CD14-positive monocyte (primary cell): ENCODE data around the gene SUGCT. TPM values are rescaled to one million over a fixed set of nuclear protein-coding genes. Genes with fewer than 3 reads are reported as not detected.

ENCODE experiments used
- DNase-seq, 3 donors: peaks; one replicate each; pipeline ENCODE4 v3.0.0-alpha.2; 2011 to 2022
- H2AFZ ChIP-seq: 2 replicates; pipeline ENCODE4 v1.6.0; 2012; ENCODE audit warnings: mild to moderate bottlenecking, low read depth, low read length, inconsistent platforms; ENCODE audit not compliant: insufficient read depth, poor library complexity, severe bottlenecking
- H3K27ac ChIP-seq, 2 donors: 1 replicate in 1 of 2; 2 replicates in 1 of 2; pipeline ENCODE4 v1.5.1; 2012 to 2013; ENCODE audit warnings: low read length in 2 of 2, control low read depth in 1 of 2, inconsistent platforms in 1 of 2, low read depth in 1 of 2, mild to moderate bottlenecking in 1 of 2
- H3K27me3 ChIP-seq, 2 donors: one replicate each; pipeline versions ENCODE4 v1.6.0 to v1.6.1; 2011 to 2013; ENCODE audit warnings: low read length in 2 of 2; ENCODE audit not compliant: control insufficient read depth in 2 of 2, insufficient read depth in 2 of 2
- H3K36me3 ChIP-seq, 2 donors: replicated peaks in 1 of 2; 1 replicate in 1 of 2; 2 replicates in 1 of 2; pipeline versions ENCODE4 v1.5.1 to v1.6.1; 2012 to 2013; ENCODE audit warnings: low read length in 2 of 2, control low read depth in 1 of 2, inconsistent platforms in 1 of 2, mild to moderate bottlenecking in 1 of 2; ENCODE audit not compliant: insufficient read depth in 2 of 2, control insufficient read depth in 1 of 2
- H3K4me1 ChIP-seq, 2 donors: 1 replicate in 1 of 2; 2 replicates in 1 of 2; pipeline versions ENCODE4 v1.5.1 to v1.6.1; 2012 to 2013; ENCODE audit warnings: low read length in 2 of 2, control low read depth in 1 of 2, inconsistent platforms in 1 of 2, mild to moderate bottlenecking in 1 of 2, moderate library complexity in 1 of 2; ENCODE audit not compliant: insufficient read depth in 2 of 2, control insufficient read depth in 1 of 2
- H3K4me2 ChIP-seq: replicated peaks from 2 replicates; pipeline ENCODE3; 2012; ENCODE audit warnings: low read length, moderate library complexity, mild to moderate bottlenecking; ENCODE audit not compliant: poor library complexity, severe bottlenecking; ENCODE audit errors: extremely low read depth
- H3K4me3 ChIP-seq, 3 experiments: fragments of 200-600 bp in 1 of 3; sonication (generic) in 1 of 3; replicated peaks in 1 of 3; 1 replicate in 2 of 3; 2 replicates in 1 of 3; pipeline ENCODE4 v1.5.1; 2011 to 2013; ENCODE audit warnings: low read length in 3 of 3, mild to moderate bottlenecking in 3 of 3, control low read depth in 2 of 3, low read depth in 2 of 3, inconsistent platforms in 1 of 3, moderate library complexity in 1 of 3
- H3K79me2 ChIP-seq: 2 replicates; pipeline ENCODE4 v1.6.0; 2012; ENCODE audit warnings: mild to moderate bottlenecking, control low read depth, inconsistent platforms, low read length, moderate library complexity; ENCODE audit not compliant: insufficient read depth
- H3K9ac ChIP-seq: 2 replicates; pipeline ENCODE4 v1.6.0; 2017; ENCODE audit warnings: low read length, mild to moderate bottlenecking; ENCODE audit not compliant: insufficient read depth, poor library complexity, severe bottlenecking
- H3K9me3 ChIP-seq, 2 donors: replicated peaks in 1 of 2; 1 replicate in 1 of 2; 2 replicates in 1 of 2; pipeline versions ENCODE4 v1.5.1 to v1.6.1; 2012 to 2013; ENCODE audit warnings: low read length in 2 of 2, control low read depth in 1 of 2; ENCODE audit not compliant: control insufficient read depth in 1 of 2, insufficient read depth in 1 of 2
- H4K20me1 ChIP-seq: 2 replicates; pipeline ENCODE4 v1.6.0; 2012; ENCODE audit warnings: mild to moderate bottlenecking, low read length, control low read depth, moderate library complexity; ENCODE audit not compliant: insufficient read depth
- H3K27ac Mint-ChIP-seq, 7 donors: one replicate each; pipeline ENCODE4 v1.8.0; 2020; ENCODE audit warnings: mild to moderate bottlenecking in 7 of 7, mixed read lengths in 7 of 7, moderate library complexity in 6 of 7, inconsistent platforms in 2 of 7
- H3K27me3 Mint-ChIP-seq, 3 donors: one replicate each; pipeline ENCODE4 v1.8.0; 2021 to 2022; ENCODE audit warnings: low read depth in 3 of 3, mild to moderate bottlenecking in 3 of 3, mixed read lengths in 3 of 3, moderate library complexity in 3 of 3, inconsistent platforms in 1 of 3
- H3K36me3 Mint-ChIP-seq, 2 donors: one replicate each; pipeline ENCODE4 v1.8.0; 2020; ENCODE audit warnings: mixed read lengths in 2 of 2, inconsistent platforms in 1 of 2, mild to moderate bottlenecking in 1 of 2
- H3K4me1 Mint-ChIP-seq: one replicate; pipeline ENCODE4 v1.8.0; 2020; ENCODE audit warnings: mild to moderate bottlenecking, mixed read lengths
- H3K4me3 Mint-ChIP-seq, 2 donors: one replicate each; pipeline ENCODE4 v1.8.0; 2020; ENCODE audit warnings: mild to moderate bottlenecking in 2 of 2, mixed read lengths in 2 of 2, moderate library complexity in 1 of 2
- H3K9me3 Mint-ChIP-seq, 7 donors: one replicate each; pipeline ENCODE4 v1.8.0; 2020 to 2022; ENCODE audit warnings: mixed read lengths in 7 of 7, mild to moderate bottlenecking in 6 of 7, moderate library complexity in 6 of 7, inconsistent platforms in 2 of 7
- CTCF ChIP-seq: fragments of 200-600 bp; IDR thresholded peaks from one replicate; pipeline ENCODE4 v1.8.0; 2022; ENCODE audit warnings: antibody characterized with exemption, mild to moderate bottlenecking
- WGBS: methylation state at CpG from one replicate; pipeline ENCODE4 v1.1.5; 2013; ENCODE audit warnings: missing lambda C conversion rate; ENCODE audit not compliant: insufficient coverage; 5-methylcytosine and 5-hydroxymethylcytosine counted together
- intact Hi-C, 2 donors: fragments of 100-400 bp; cut with micrococcal nuclease; formaldehyde crosslinking; loops; one replicate each; pipeline versions ENCODE4 v1.15.0 to v1.15.1; 2023
- polyA plus RNA-seq, 3 donors: library from polyadenylated mRNA; depleted of rRNA in 1 of 3; unstranded in 2 of 3; stranded (reverse) in 1 of 3; fragments of 300-500 nt in 2 of 3; fragments of >200 nt in 1 of 3; fragmentation: Illumina TruSeq in 2 of 3; gene quantifications; 1 replicate in 2 of 3; 2 replicates in 1 of 3; pipeline ENCODE4 v1.2.3, GENCODE V29; 2012 to 2021

SUGCT gene
- polyA plus RNA-seq, 3 donors: not detected

DNA sequence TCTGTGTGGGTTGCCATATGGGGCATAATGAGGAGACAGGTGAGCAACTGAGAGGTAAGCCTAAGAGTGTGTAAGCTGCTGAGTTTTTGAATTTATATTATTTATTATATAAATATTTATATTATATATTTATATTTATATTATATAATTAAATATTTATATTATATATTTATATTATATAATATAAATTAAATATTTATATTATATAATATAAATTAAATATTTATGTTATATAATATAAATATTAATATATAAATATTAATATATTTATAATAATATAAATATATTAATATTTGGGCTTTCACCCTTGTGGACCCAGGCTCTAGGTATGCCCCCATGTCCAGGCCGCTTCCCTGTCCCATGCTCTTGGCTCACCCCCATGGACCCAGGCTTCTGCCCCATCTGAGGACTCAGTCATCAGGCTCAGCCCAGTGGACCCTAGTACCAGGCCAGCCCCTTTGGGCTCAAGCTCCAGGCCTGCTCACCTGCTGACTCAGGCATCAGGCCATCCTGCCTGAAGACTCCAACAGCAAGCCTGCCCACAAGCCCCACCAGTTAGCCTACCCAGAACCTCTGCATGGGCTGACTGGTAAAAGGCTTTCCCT is 755.4 kb downstream of the SUGCT start:
- no peak overlapping the region for H3K27ac ChIP-seq
- no peaks in the 10 kb centered on the region for H4K20me1 ChIP-seq
- no peaks in the 10 kb centered on the region for H3K4me1 ChIP-seq
- H3K27me3 Mint-ChIP-seq: peaks cover 0 to 2% (median 0%) of the 10 kb centered on the region in 3 donors
- no peak overlapping the region for H3K9ac ChIP-seq
- H3K9me3 ChIP-seq: peaks cover 5 to 9% of the 10 kb centered on the region in 2 donors
- H2AFZ ChIP-seq: no peak overlapping the region
- DNase-seq: no peak
- intact Hi-C loops: no loop called here
- H3K4me1 Mint-ChIP-seq: no peaks in the 10 kb centered on the region
- no peaks in the 10 kb centered on the region for H3K79me2 ChIP-seq
- TF ChIP-seq CTCF: no peak
- no peak overlapping the region for H3K4me3 ChIP-seq
- H3K9me3 Mint-ChIP-seq: peaks cover 9 to 27% (median 20%) of the 10 kb centered on the region in 7 donors
- no peaks in the 10 kb centered on the region for H3K27me3 ChIP-seq
- H3K36me3 ChIP-seq: no peaks in the 10 kb centered on the region
- H3K27ac Mint-ChIP-seq: no peak overlapping the region
- WGBS: 100% methylated on average over 1 of the region's 1 CpG
- H3K4me3 Mint-ChIP-seq: no peak overlapping the region
- H3K36me3 Mint-ChIP-seq: no peaks in the 10 kb centered on the region
- no peak overlapping the region for H3K4me2 ChIP-seq

DNA sequence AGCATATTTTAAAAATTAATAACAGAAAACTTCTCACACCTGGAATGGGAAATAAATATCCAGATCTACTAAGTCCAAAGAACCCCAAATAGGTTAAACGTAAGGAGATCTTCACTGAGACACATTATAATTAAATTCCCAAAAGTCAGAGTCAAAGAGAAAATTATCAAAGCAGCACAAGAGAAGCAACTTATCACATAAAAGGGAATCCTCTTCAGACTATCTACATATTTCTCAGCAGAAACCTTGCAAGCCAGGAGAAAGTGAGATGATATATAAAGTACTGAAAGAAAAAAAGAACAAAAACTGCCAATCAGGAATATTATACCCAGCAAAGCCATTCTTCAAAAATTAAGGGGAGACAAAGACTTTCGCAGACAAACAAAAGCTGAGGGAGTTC is 756.4 kb downstream of the SUGCT start:
- H2AFZ ChIP-seq: no peak overlapping the region
- no CpG with 5 or more reads among the region's 2 CpGs for WGBS
- Mint-ChIP-seq H3K36me3 (no peaks in the 10 kb centered on the region), H3K27me3 (peaks cover 0 to 2% (median 0%) of the 10 kb centered on the region in 3 donors), H3K9me3 (peaks cover 6 to 24% (median 19%) of the 10 kb centered on the region in 7 donors), H3K4me3 (no peak overlapping the region), H3K27ac (no peak overlapping the region), H3K4me1 (no peaks in the 10 kb centered on the region)
- peaks cover 5 to 9% of the 10 kb centered on the region in 2 donors for H3K9me3 ChIP-seq
- no peaks in the 10 kb centered on the region for H3K79me2 ChIP-seq
- TF ChIP-seq CTCF: no peak
- no peaks in the 10 kb centered on the region for H3K36me3 ChIP-seq
- no peak overlapping the region for H3K4me2 ChIP-seq
- no peak overlapping the region for H3K27ac ChIP-seq
- intact Hi-C loops: no loop called here
- no peaks in the 10 kb centered on the region for H3K4me1 ChIP-seq
- no peak overlapping the region for H3K9ac ChIP-seq
- no peak overlapping the region for H3K4me3 ChIP-seq
- no peaks in the 10 kb centered on the region for H4K20me1 ChIP-seq
- no peaks in the 10 kb centered on the region for H3K27me3 ChIP-seq
- DNase-seq: no peak
